CD4-positive, CD25-positive, alpha-beta regulatory T cell (primary cell): ENCODE data around the gene C16orf95. TPM values are rescaled to one million over a fixed set of nuclear protein-coding genes. Genes with fewer than 3 reads are reported as not detected.

Experiments
- ATAC-seq, 2 donors: fragments of 150-1000 bp; cut with Tn5 transposase; one replicate each; pipeline ENCODE4 v1.10.0; 2021; ENCODE audit warnings: low read depth in 2 of 2, moderate number of reproducible peaks in 2 of 2, moderate library complexity in 1 of 2
- DNase-seq, 3 donors: peaks; one replicate each; pipeline versions ENCODE4 v3.0.0 to v3.0.0-alpha.2; 2012 to 2022; ENCODE audit warnings: mixed read lengths in 1 of 3
- H3K27ac ChIP-seq: one replicate; pipeline ENCODE4 v1.7.0; 2013; ENCODE audit warnings: mild to moderate bottlenecking, low read length; ENCODE audit not compliant: insufficient read depth, poor library complexity, severe bottlenecking
- H3K27me3 ChIP-seq: one replicate; pipeline ENCODE4 v1.7.0; 2013; ENCODE audit warnings: low read length; ENCODE audit not compliant: control insufficient read depth, insufficient read depth
- H3K36me3 ChIP-seq: one replicate; pipeline ENCODE4 v1.7.0; 2013; ENCODE audit warnings: mild to moderate bottlenecking, low read length, moderate library complexity; ENCODE audit not compliant: control insufficient read depth, insufficient read depth
- H3K4me1 ChIP-seq: 2 replicates; pipeline ENCODE4 v1.7.0; 2013; ENCODE audit warnings: mild to moderate bottlenecking, low read length; ENCODE audit not compliant: insufficient read depth, control insufficient read depth, poor library complexity, severe bottlenecking
- H3K4me3 ChIP-seq: one replicate; pipeline ENCODE4 v1.7.0; 2013; ENCODE audit warnings: low read depth, mild to moderate bottlenecking, low read length, moderate library complexity
- H3K9me3 ChIP-seq, 2 experiments: 1 replicate in 1 of 2; 2 replicates in 1 of 2; pipeline ENCODE4 v1.7.0; 2013; ENCODE audit warnings: low read length in 2 of 2, mild to moderate bottlenecking in 1 of 2, moderate library complexity in 1 of 2; ENCODE audit not compliant: control insufficient read depth in 2 of 2
- H3K27ac Mint-ChIP-seq, 3 donors: one replicate each; pipeline ENCODE4 v1.8.0; 2020 to 2022; ENCODE audit warnings: mild to moderate bottlenecking in 3 of 3, mixed read lengths in 3 of 3, moderate library complexity in 2 of 3
- H3K27me3 Mint-ChIP-seq: one replicate; pipeline ENCODE4 v1.8.0; 2022; ENCODE audit warnings: mild to moderate bottlenecking, mixed read lengths
- H3K36me3 Mint-ChIP-seq: one replicate; pipeline ENCODE4 v1.8.0; 2020; ENCODE audit warnings: mixed read lengths
- H3K4me1 Mint-ChIP-seq, 4 donors: one replicate each; pipeline ENCODE4 v1.8.0; 2020 to 2022; ENCODE audit warnings: mixed read lengths in 4 of 4, mild to moderate bottlenecking in 1 of 4
- H3K4me3 Mint-ChIP-seq, 4 donors: one replicate each; pipeline ENCODE4 v1.8.0; 2020 to 2022; ENCODE audit warnings: mild to moderate bottlenecking in 4 of 4, mixed read lengths in 4 of 4, moderate library complexity in 3 of 4
- H3K9me3 Mint-ChIP-seq, 7 donors: one replicate each; pipeline ENCODE4 v1.8.0; 2020 to 2022; ENCODE audit warnings: mixed read lengths in 7 of 7, mild to moderate bottlenecking in 3 of 7, moderate library complexity in 2 of 7
- polyA plus RNA-seq, 4 donors: library from polyadenylated mRNA; unstranded; fragments of 300-500 nt; fragmentation: Illumina TruSeq; gene quantifications; one replicate each; pipeline ENCODE4 v1.2.3, GENCODE V29; 2021
- total RNA-seq: library from RNA; stranded (reverse); gene quantifications from one replicate; pipeline ENCODE4 v1.2.3, GENCODE V29; 2022

Gene C16orf95
- total and polyA plus RNA-seq, 5 donors from 2014 or later, result 2.1 to 8.8 (median 2.9) TPM

DNA sequence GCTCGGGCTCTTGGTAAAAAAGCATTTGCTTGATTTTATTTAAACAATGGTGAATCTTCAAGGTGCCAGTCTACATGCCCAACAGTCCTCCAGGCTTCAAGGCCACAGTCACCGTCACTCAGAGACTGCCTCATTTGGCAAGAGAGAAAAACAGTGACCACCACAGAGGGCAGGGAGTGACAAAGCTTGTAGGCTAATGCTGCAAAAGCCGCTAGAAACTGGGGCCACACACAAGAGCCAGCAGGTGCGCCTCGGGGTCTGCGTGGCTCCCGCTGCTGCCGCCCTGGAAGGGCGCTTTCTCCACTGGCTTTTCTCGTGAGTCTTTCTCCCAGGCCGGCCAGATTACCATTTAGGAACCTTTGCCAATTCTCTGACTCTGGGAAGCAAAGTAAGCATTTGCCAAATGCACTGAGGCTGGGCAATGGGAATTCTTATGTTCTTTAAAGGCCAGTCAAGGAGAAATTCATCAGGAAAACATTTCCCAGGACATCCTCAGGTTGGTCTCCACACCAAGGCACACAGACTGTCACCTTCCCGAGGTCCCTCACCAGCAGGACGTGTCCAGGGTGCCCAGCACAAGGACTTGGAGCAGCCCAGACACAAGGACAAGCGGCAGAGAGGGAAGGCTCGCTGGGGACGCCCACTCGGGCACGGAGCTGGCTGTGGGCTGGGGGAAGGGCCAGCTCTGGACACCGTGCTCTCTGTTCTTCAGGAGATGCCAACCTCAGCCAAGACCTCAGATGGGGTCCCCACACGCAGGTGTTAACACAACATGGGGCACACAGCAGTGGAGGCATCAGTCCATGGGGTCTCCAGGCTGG, 12.5 kb upstream of the C16orf95 start:
- H3K27me3 Mint-ChIP-seq, result no peaks in the 10 kb centered on the region
- peaks cover 0 to 7% (median 2%) of the 10 kb centered on the region in 4 donors for H3K4me1 Mint-ChIP-seq
- no peak overlapping the region for H3K27ac Mint-ChIP-seq
- Histone ChIP-seq H3K4me3 (no peak overlapping the region), H3K4me1 (peaks cover 3% of the 10 kb centered on the region), H3K27ac (no peak overlapping the region), H3K36me3 (peaks cover 46% of the 10 kb centered on the region), H3K9me3 (no peaks in the 10 kb centered on the region), H3K27me3 (no peaks in the 10 kb centered on the region)
- H3K4me3 Mint-ChIP-seq, result no peak overlapping the region
- DNase-seq, result no peak
- H3K9me3 Mint-ChIP-seq, result no peaks in the 10 kb centered on the region
- ATAC-seq, result no peak
- peaks cover 12% of the 10 kb centered on the region for H3K36me3 Mint-ChIP-seq

DNA sequence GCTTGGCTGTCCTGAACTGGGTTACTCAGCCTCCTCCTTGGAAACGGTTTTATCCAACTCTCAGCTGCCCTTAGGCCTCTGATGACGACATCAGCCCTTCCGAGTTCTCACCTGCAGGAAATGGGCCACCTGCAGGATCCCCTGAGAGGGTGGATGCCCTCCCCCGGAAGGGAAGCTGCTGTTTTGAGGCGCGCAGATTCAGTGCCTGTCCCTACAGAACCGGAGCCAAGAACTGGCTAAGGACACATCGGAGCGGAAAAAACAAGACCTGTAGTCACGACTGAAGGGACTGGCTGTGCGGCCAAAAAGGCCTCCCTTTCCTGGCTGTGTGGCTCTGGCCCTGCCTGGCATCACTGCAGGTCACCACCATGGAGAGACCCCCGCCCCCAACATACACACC, 11.7 kb upstream of the C16orf95 start:
- ATAC-seq (no peak), DNase-seq (no peak)
- Mint-ChIP-seq H3K27ac (no peak overlapping the region), H3K36me3 (peaks cover 12% of the 10 kb centered on the region), H3K9me3 (no peaks in the 10 kb centered on the region), H3K4me3 (no peak overlapping the region), H3K4me1 (peaks cover 0 to 8% (median 3%) of the 10 kb centered on the region in 4 donors), H3K27me3 (no peaks in the 10 kb centered on the region)
- Histone ChIP-seq H3K4me1 (peaks cover 6% of the 10 kb centered on the region), H3K27me3 (no peaks in the 10 kb centered on the region), H3K9me3 (no peaks in the 10 kb centered on the region), H3K27ac (no peak overlapping the region), H3K36me3 (peaks cover 43% of the 10 kb centered on the region), H3K4me3 (no peak overlapping the region)

DNA sequence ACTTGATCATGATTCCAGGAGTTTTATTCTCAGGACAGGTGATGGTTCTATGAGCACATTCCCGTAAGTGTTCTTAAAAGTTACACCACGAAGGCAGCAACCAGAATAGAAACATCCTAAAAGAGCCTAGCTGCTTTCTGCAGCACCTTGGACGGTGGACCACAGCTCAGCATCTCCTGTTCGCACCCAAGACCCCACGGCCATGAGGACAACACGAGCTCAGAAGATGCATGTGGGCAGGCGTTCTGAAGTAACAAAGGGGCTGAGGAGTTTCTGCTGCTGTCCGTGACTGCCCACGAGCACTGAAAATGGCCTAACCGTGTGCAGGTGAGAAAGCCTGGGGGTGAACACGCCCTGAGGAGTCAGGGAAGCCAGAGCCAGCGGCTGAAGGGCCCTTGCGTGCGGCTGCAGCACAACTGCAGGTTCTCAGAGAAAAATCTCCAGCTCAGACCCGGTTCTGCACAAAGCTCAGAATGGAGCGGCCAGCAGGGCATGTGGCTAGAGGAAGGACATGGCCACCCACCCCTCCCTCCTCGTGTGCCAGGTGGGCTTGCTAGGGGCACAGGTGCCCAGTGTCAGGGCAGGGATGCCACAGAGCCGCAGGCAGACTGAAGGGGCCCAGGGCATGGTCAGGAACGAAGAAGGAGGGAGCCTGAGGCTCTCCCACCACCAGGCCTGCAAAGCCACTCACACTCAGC, 10.8 kb upstream of the C16orf95 start:
- Mint-ChIP-seq H3K9me3 (no peaks in the 10 kb centered on the region), H3K27ac (peak overlapping the region in 1 of 3 donors; percentile 65), H3K4me1 (peaks cover 0 to 8% (median 3%) of the 10 kb centered on the region in 4 donors), H3K4me3 (no peak overlapping the region), H3K36me3 (peaks cover 12% of the 10 kb centered on the region), H3K27me3 (no peaks in the 10 kb centered on the region)
- Histone ChIP-seq H3K4me1 (peaks cover 6% of the 10 kb centered on the region), H3K4me3 (no peak overlapping the region), H3K36me3 (peaks cover 40% of the 10 kb centered on the region), H3K27me3 (no peaks in the 10 kb centered on the region), H3K9me3 (no peaks in the 10 kb centered on the region), H3K27ac (no peak overlapping the region)
- DNase-seq, result no peak
- no peak for ATAC-seq

DNA sequence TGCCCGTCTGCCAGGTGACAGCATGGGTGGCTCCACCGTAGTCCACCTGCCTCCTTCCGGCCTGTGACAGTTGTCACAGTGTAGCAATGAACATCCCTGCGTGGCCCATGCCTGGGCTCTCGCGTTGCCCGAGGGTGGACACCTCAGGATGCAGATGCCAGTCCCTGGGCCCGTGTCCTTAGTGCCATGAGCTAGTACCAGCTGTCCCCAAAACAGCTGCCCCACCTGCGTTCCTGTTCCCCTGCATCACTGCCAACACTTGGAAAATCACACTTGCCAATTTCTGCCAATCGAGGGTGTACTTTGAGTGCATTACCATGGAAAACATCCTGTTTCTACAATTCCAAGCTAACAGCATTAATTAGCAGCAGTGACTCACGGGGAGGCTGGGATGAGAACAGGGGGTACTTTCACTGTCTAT, 9.0 kb upstream of the C16orf95 start:
- no peak for ATAC-seq
- Mint-ChIP-seq H3K36me3 (peaks cover 12% of the 10 kb centered on the region), H3K27ac (no peak overlapping the region), H3K9me3 (no peaks in the 10 kb centered on the region), H3K27me3 (no peaks in the 10 kb centered on the region), H3K4me1 (peaks cover 0 to 8% (median 3%) of the 10 kb centered on the region in 4 donors), H3K4me3 (no peak overlapping the region)
- Histone ChIP-seq H3K4me1 (peaks cover 6% of the 10 kb centered on the region), H3K36me3 (peaks cover 33% of the 10 kb centered on the region), H3K27ac (no peak overlapping the region), H3K4me3 (no peak overlapping the region), H3K27me3 (no peaks in the 10 kb centered on the region), H3K9me3 (no peaks in the 10 kb centered on the region)
- no peak for DNase-seq

DNA sequence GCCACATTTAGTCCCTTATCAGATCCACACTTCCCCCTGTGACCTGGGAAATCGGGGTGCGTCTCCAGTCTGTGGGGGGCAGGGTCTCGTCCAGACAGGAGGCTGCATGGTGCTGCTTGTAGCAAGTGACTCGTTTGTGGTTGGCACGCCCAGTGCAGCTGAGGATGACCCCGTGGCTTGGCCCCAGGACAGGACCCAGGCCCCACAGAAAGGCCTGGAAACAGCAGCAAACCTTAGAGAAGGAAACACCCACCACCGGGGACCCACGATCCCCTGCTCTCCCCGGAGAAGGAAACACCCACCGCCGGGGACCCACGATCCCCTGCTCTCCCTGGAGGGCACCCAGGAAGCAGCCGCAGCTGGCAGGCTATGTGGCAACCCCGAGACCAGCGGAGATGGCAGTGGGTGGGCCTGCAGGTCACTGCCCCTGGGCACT, 8.2 kb upstream of the C16orf95 start:
- DNase-seq, result no peak
- Histone ChIP-seq H3K4me1 (peaks cover 6% of the 10 kb centered on the region), H3K36me3 (peaks cover 25% of the 10 kb centered on the region), H3K27ac (no peak overlapping the region), H3K9me3 (no peaks in the 10 kb centered on the region), H3K27me3 (no peaks in the 10 kb centered on the region), H3K4me3 (no peak overlapping the region)
- ATAC-seq, result no peak
- no peaks in the 10 kb centered on the region for H3K9me3 Mint-ChIP-seq
- peaks cover 0 to 8% (median 3%) of the 10 kb centered on the region in 4 donors for H3K4me1 Mint-ChIP-seq
- H3K27ac Mint-ChIP-seq, result no peak overlapping the region
- H3K36me3 Mint-ChIP-seq, result peaks cover 6% of the 10 kb centered on the region
- H3K27me3 Mint-ChIP-seq, result no peaks in the 10 kb centered on the region
- H3K4me3 Mint-ChIP-seq, result no peak overlapping the region

DNA sequence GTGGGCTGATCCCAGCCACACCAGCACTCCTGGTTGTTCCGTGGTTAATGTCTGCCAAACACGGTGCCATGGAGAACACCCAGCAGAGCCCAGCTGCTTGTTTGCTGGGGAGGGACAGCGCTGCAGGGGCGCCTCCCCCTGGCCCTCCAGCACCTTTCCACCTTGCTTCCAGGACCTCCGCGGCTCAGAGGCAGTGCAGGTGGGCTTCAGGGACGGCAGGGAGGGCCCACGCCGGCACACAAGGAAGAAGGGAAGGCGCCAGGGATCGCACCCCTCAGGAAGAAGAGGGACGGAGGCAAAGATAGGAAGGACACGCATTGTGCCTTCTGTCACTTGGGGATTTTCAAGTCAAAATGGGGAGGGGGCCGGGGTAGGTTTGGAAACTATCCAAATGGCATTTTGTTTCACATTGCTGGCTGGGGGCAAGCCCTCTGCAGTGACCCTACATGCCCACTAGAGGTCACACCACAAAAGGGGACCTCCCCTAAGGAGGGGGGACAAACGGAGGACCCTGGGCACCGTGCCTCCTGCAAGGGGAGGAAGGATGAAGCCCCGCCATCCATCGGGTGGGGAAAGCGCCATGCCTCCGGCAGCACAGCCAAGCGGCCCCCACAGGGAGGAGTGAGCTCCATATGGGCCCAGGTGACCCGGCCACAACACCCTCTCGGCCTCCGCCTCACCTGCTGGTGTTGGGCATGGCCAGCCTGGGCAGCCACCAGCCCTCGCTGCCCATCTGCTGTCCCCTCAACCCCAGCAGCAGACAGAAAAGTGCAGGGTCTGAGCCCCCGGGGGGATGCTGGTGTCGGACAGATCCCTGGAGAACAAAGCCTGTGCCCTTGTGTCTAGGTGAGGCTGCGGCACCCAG, 7.5 kb upstream of the C16orf95 start:
- H3K36me3 ChIP-seq, result peaks cover 17% of the 10 kb centered on the region
- no peaks in the 10 kb centered on the region for H3K27me3 Mint-ChIP-seq
- no peak overlapping the region for H3K4me3 ChIP-seq
- no peaks in the 10 kb centered on the region for H3K27me3 ChIP-seq
- ATAC-seq, result peak; percentile 63 to 80
- H3K27ac ChIP-seq, result no peak overlapping the region
- no peaks in the 10 kb centered on the region for H3K9me3 ChIP-seq
- peak overlapping the region in 1 of 3 donors; percentile 9 for H3K27ac Mint-ChIP-seq
- H3K4me1 ChIP-seq, result peaks cover 6% of the 10 kb centered on the region
- H3K36me3 Mint-ChIP-seq, result peaks cover 3% of the 10 kb centered on the region
- H3K4me1 Mint-ChIP-seq, result peaks cover 0 to 8% (median 3%) of the 10 kb centered on the region in 4 donors
- peak; percentile 21 to 50 (median 48) for DNase-seq
- H3K9me3 Mint-ChIP-seq, result no peaks in the 10 kb centered on the region
- H3K4me3 Mint-ChIP-seq, result peak overlapping the region in 1 of 4 donors; percentile 60

DNA sequence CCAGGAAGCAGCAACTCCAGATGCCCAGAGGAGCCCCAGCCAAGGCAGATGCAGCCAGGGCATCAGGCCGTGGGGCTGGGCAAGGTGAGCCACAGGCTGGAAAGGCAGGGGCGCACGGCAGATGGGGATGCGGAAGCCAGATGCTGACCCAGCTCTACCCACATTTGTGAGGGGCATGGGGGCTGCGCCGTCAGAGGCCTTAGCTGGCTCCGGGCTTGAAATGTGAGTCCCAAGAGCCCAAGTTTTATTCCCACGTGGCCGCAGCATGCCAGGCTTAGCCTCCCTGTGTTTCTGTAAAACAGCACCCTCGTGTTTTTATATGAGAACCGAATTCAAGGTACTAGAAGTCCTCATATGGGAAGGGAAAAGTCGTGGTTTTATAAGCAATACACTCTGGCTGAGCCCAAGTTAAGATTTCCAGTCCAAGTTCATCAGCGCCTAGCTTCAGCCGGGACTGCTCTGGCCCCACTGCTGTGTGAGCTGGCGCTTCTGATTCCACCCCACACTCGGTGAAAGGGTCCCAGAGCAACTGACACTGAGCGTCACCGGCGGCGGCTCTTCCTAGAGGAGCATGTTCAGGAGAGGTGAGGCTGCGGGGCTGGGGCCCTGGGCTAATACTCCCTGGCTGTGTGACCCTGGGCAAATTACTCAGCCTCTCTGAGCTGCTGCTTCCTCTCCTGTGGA, 6.7 kb upstream of the C16orf95 start:
- DNase-seq, result no peak
- Histone ChIP-seq H3K4me1 (peaks cover 8% of the 10 kb centered on the region), H3K36me3 (peaks cover 10% of the 10 kb centered on the region), H3K27me3 (no peaks in the 10 kb centered on the region), H3K27ac (no peak overlapping the region), H3K9me3 (no peaks in the 10 kb centered on the region), H3K4me3 (no peak overlapping the region)
- H3K27me3 Mint-ChIP-seq, result no peaks in the 10 kb centered on the region
- H3K36me3 Mint-ChIP-seq, result peaks cover 3% of the 10 kb centered on the region
- H3K4me1 Mint-ChIP-seq, result peaks cover 0 to 11% (median 4%) of the 10 kb centered on the region in 4 donors
- no peak overlapping the region for H3K4me3 Mint-ChIP-seq
- ATAC-seq, result no peak
- no peaks in the 10 kb centered on the region for H3K9me3 Mint-ChIP-seq
- no peak overlapping the region for H3K27ac Mint-ChIP-seq
